H1 (cell line): ENCODE measurements around the gene FAM53A. TPM values are rescaled to one million over a fixed set of nuclear protein-coding genes. Genes with fewer than 3 reads are reported as not detected.

ENCODE experiments used
- CTCF ChIA-PET: fragments of 300-600 bp; sonication (Branson Sonifier 250); formaldehyde crosslinking; loops from one replicate; lab custom pipeline; 2021; ENCODE audit not compliant: partially characterized antibody; lab: Charles Lee
- POLR2A ChIA-PET: fragments of 300-600 bp; sonication (Branson Sonifier 250); formaldehyde crosslinking; loops from one replicate; lab custom pipeline; 2021; ENCODE audit warnings: inconsistent platforms; ENCODE audit not compliant: partially characterized antibody; lab: Charles Lee
- DNase-seq, 2 experiments: peaks; one replicate each; pipeline versions ENCODE4 v3.0.0 to v3.0.0-alpha.2; 2010 to 2022; ENCODE audit warnings: low spot score in 2 of 2, low read depth in 1 of 2, mixed read lengths in 1 of 2
- FAIRE-seq: peaks from 2 replicates; lab custom pipeline; 2011; peaks lifted over from hg19 to GRCh38; lab: Jason Lieb, UNC
- H2AFZ ChIP-seq: 2 replicates; pipeline ENCODE4 v1.8.1; 2012; ENCODE audit warnings: low read length, inconsistent platforms
- H2AK5ac ChIP-seq: 2 replicates; pipeline ENCODE4 v1.6.1; 2013; ENCODE audit warnings: low read depth, low read length
- H2BK120ac ChIP-seq: replicated peaks from 2 replicates; pipeline ENCODE3; 2013; ENCODE audit warnings: low read depth, low read length, inconsistent platforms
- H2BK12ac ChIP-seq: 2 replicates; pipeline ENCODE4 v1.6.1; 2013; ENCODE audit warnings: low read depth, low read length
- H2BK15ac ChIP-seq: 2 replicates; pipeline ENCODE4 v1.6.1; 2013; ENCODE audit warnings: low read length
- H2BK20ac ChIP-seq: 2 replicates; pipeline ENCODE4 v1.6.1; 2013; ENCODE audit warnings: low read length
- H2BK5ac ChIP-seq: 2 replicates; pipeline ENCODE4 v1.6.1; 2013; ENCODE audit warnings: low read depth, low read length
- H3K14ac ChIP-seq: 2 replicates; pipeline ENCODE4 v1.6.1; 2013; ENCODE audit warnings: inconsistent platforms; ENCODE audit not compliant: insufficient read length
- H3K18ac ChIP-seq: 2 replicates; pipeline ENCODE4 v1.6.1; 2013; ENCODE audit warnings: low read length; ENCODE audit errors: extremely low read depth
- H3K23ac ChIP-seq: 2 replicates; pipeline ENCODE4 v1.6.1; 2013; ENCODE audit warnings: inconsistent platforms; ENCODE audit not compliant: insufficient read length
- H3K23me2 ChIP-seq: 2 replicates; pipeline ENCODE4 v1.6.1; 2013; ENCODE audit warnings: low read depth, low read length
- H3K27ac ChIP-seq: 2 replicates; pipeline ENCODE4 v1.6.1; 2011; ENCODE audit warnings: low read depth, low read length, inconsistent platforms
- H3K27me3 ChIP-seq, 4 experiments: replicated peaks in 1 of 4; 1 replicate in 1 of 4; 2 replicates in 3 of 4; pipeline versions ENCODE4 v1.6.1 to v1.8.1; 2011 to 2013; ENCODE audit warnings: low read length in 3 of 4, mild to moderate bottlenecking in 3 of 4, inconsistent platforms in 2 of 4, mixed read lengths in 2 of 4, moderate library complexity in 1 of 4; ENCODE audit not compliant: control insufficient read depth in 3 of 4, insufficient read depth in 3 of 4; ENCODE audit errors: extremely low read depth in 1 of 4
- H3K36me3 ChIP-seq, 4 experiments: 2 replicates each; pipeline versions ENCODE4 v1.6.1 to v1.8.1; 2011 to 2013; ENCODE audit warnings: mild to moderate bottlenecking in 4 of 4, low read length in 3 of 4, moderate library complexity in 2 of 4, control low read depth in 1 of 4, inconsistent platforms in 1 of 4; ENCODE audit not compliant: insufficient read depth in 4 of 4, control insufficient read depth in 2 of 4
- H3K4ac ChIP-seq: replicated peaks from 2 replicates; pipeline ENCODE3; 2013; ENCODE audit warnings: low read length, low read depth, mixed read lengths, inconsistent platforms; ENCODE audit not compliant: insufficient read length
- H3K4me1 ChIP-seq, 4 experiments: replicated peaks in 1 of 4; 1 replicate in 1 of 4; 2 replicates in 3 of 4; pipeline versions ENCODE4 v1.6.1 to v1.8.1; 2011 to 2013; ENCODE audit warnings: low read length in 3 of 4, inconsistent platforms in 2 of 4, mixed read lengths in 1 of 4; ENCODE audit not compliant: insufficient read depth in 4 of 4, control insufficient read depth in 3 of 4
- H3K4me2 ChIP-seq, 2 experiments: 2 replicates each; pipeline versions ENCODE4 v1.6.1 to v1.8.1; 2011 to 2013; ENCODE audit warnings: low read depth in 2 of 2, low read length in 2 of 2, control low read depth in 1 of 2, inconsistent platforms in 1 of 2, mild to moderate bottlenecking in 1 of 2; ENCODE audit not compliant: insufficient read depth in 1 of 2
- H3K4me3 ChIP-seq, 4 experiments: fragments of 200-600, 300-600 bp in 1 of 4; sonication (generic), shearing (Covaris generic), sonication (Bioruptor Twin) in 1 of 4; 2 replicates each; pipeline versions ENCODE4 v1.5.1 to v1.8.1; 2011 to 2016; ENCODE audit warnings: low read length in 4 of 4, low read depth in 3 of 4, control low read depth in 2 of 4, inconsistent platforms in 2 of 4, mild to moderate bottlenecking in 2 of 4, mixed read lengths in 1 of 4, moderate library complexity in 1 of 4; ENCODE audit not compliant: insufficient read depth in 2 of 4; ENCODE audit errors: extremely low read depth in 1 of 4
- H3K56ac ChIP-seq: replicated peaks from 2 replicates; pipeline ENCODE3; 2013; ENCODE audit warnings: low read depth, mild to moderate bottlenecking, mixed read lengths, low read length, inconsistent platforms; ENCODE audit not compliant: insufficient read length
- H3K79me1 ChIP-seq: 2 replicates; pipeline ENCODE4 v1.6.1; 2013; ENCODE audit warnings: low read depth, low read length, control low read depth
- H3K79me2 ChIP-seq, 2 experiments: 2 replicates each; pipeline versions ENCODE4 v1.6.1 to v1.8.1; 2012 to 2013; ENCODE audit warnings: low read length in 2 of 2, mild to moderate bottlenecking in 2 of 2, inconsistent platforms in 1 of 2; ENCODE audit not compliant: insufficient read depth in 2 of 2, control insufficient read depth in 1 of 2
- H3K9ac ChIP-seq, 4 experiments: replicated peaks in 1 of 4; 1 replicate in 1 of 4; 2 replicates in 3 of 4; pipeline versions ENCODE4 v1.6.1 to v1.8.1; 2011 to 2013; ENCODE audit warnings: low read depth in 3 of 4, low read length in 3 of 4, control low read depth in 2 of 4, mild to moderate bottlenecking in 2 of 4, moderate library complexity in 2 of 4, inconsistent platforms in 1 of 4; ENCODE audit errors: extremely low read depth in 1 of 4
- H3K9me3 ChIP-seq, 2 experiments: 2 replicates each; pipeline versions ENCODE4 v1.6.1 to v1.8.1; 2012 to 2013; ENCODE audit warnings: mild to moderate bottlenecking in 2 of 2, moderate library complexity in 2 of 2, control low read depth in 1 of 2, inconsistent platforms in 1 of 2, low read depth in 1 of 2, low read length in 1 of 2, mixed read lengths in 1 of 2; ENCODE audit not compliant: insufficient read depth in 2 of 2
- H4K20me1 ChIP-seq, 2 experiments: replicated peaks in 1 of 2; 2 replicates each; pipeline versions ENCODE3 to v1.8.1; 2011 to 2013; ENCODE audit warnings: inconsistent platforms in 2 of 2, low read length in 2 of 2, mild to moderate bottlenecking in 1 of 2; ENCODE audit not compliant: insufficient read depth in 2 of 2, control insufficient read depth in 1 of 2
- H4K5ac ChIP-seq: 2 replicates; pipeline ENCODE4 v1.6.1; 2013; ENCODE audit warnings: low read length, low read depth, mixed read lengths, inconsistent platforms; ENCODE audit not compliant: insufficient read length
- H4K8ac ChIP-seq: 2 replicates; pipeline ENCODE4 v1.8.0; 2013; ENCODE audit warnings: mild to moderate bottlenecking, moderate library complexity, low read length, inconsistent platforms; ENCODE audit not compliant: insufficient read depth; ENCODE audit errors: extremely low read depth
- H4K91ac ChIP-seq: replicated peaks from 2 replicates; pipeline ENCODE3; 2013; ENCODE audit warnings: low read length, mixed read lengths, inconsistent platforms; ENCODE audit not compliant: insufficient read length
- CTBP2 ChIP-seq: IDR thresholded peaks from 2 replicates; pipeline ENCODE4 v1.7.0; 2011; ENCODE audit warnings: borderline replicate concordance, mild to moderate bottlenecking, moderate library complexity, mixed read lengths, low read length; ENCODE audit not compliant: insufficient read depth, insufficient read length
- MAX ChIP-seq: IDR thresholded peaks from 2 replicates; pipeline ENCODE4 v1.6.1; 2012; ENCODE audit warnings: inconsistent platforms
- POU5F1 ChIP-seq: IDR thresholded peaks from 2 replicates; pipeline ENCODE4 v1.6.1; 2011; ENCODE audit warnings: low read depth, mild to moderate bottlenecking, low read length, moderate library complexity
- RFX5 ChIP-seq: IDR thresholded peaks from 2 replicates; pipeline ENCODE4 v1.6.1; 2011; ENCODE audit warnings: low read depth, low read length, improper control_type of control experiment, borderline replicate concordance
- SIRT6 ChIP-seq: IDR thresholded peaks from one replicate; pipeline ENCODE4 v1.7.1; 2012; ENCODE audit warnings: low read length, inconsistent platforms
- SIX5 ChIP-seq: IDR thresholded peaks from 2 replicates; pipeline ENCODE4 v1.6.1; 2011; ENCODE audit warnings: mild to moderate bottlenecking, low read depth, low read length
- SP4 ChIP-seq: IDR thresholded peaks from 2 replicates; pipeline ENCODE4 v1.6.1; 2012; ENCODE audit warnings: low read length, inconsistent platforms
- SUZ12 ChIP-seq: fragments of 200-600 bp; sonication (generic); IDR thresholded peaks from 2 replicates; pipeline ENCODE4 v1.6.1; 2012; ENCODE audit warnings: mild to moderate bottlenecking, inconsistent platforms, low read length, moderate library complexity, mixed read lengths
- YY1 ChIP-seq: IDR thresholded peaks from 2 replicates; pipeline ENCODE4 v1.6.1; 2011; ENCODE audit warnings: low read depth, mild to moderate bottlenecking, low read length
- WGBS, 2 experiments: shearing (Covaris generic) in 1 of 2; methylation state at CpG; one replicate each; pipeline versions ENCODE4 v1.1.6 to v1.1.7; 2013 to 2015; ENCODE audit warnings: low lambda C conversion rate in 2 of 2, mixed read lengths in 2 of 2, inconsistent platforms in 1 of 2, low coverage in 1 of 2, missing lambda C conversion rate in 1 of 2; ENCODE audit not compliant: insufficient replicate concordance in 2 of 2, insufficient coverage in 1 of 2, insufficient read length in 1 of 2; ENCODE audit errors: extremely low coverage in 1 of 2, missing lambda C conversion rate in 1 of 2; 5-methylcytosine and 5-hydroxymethylcytosine counted together
- polyA plus RNA-seq, 7 experiments: library from polyadenylated mRNA; depleted of rRNA in 3 of 7; stranded (reverse) in 5 of 7; unstranded in 2 of 7; fragments of >200 nt in 5 of 7; fragments of 200-250 nt in 2 of 7; gene quantifications; 1 replicate in 5 of 7; 2 replicates in 1 of 7; 4 replicates in 1 of 7; pipeline versions ENCODE4 v1.2.1 to v1.2.3, GENCODE V29; 2011 to 2013; ENCODE audit warnings: missing spikeins in 2 of 7, mixed read lengths in 2 of 7
- total RNA-seq: library from RNA; stranded (reverse); fragmentation: NEBNext Ultra II Directional; extraction: Animal tissue kit (Norgen Biotek cat#: 25700); gene quantifications from 2 replicates; pipeline ENCODE4 v1.2.1, GENCODE V29; 2021
- TF ChIP-seq, protein P1 (sequence below): IDR thresholded peaks from 2 replicates; pipeline ENCODE4 v1.6.1; 2012; ENCODE audit warnings: low read length, inconsistent platforms

The FAM53A gene
- total and polyA plus RNA-seq, 2 of the 8 experiments (the other 6 are each of a cell fraction or from before 2014, with no cell fraction given): 1.9 to 2.0 TPM

- Histone ChIP-seq H4K5ac (no peak overlapping the region), H2AK5ac (no peak overlapping the region), H3K9me3 (peaks cover 0 to 27% of the 10 kb centered on the region in 2 experiments; a peak in 2 of 4 replicates), H2BK120ac (no peak overlapping the region), H3K79me1 (no peaks in the 10 kb centered on the region), H4K8ac (no peak overlapping the region), H3K14ac (no peak overlapping the region), H3K4me3 (no peak overlapping the region), H4K91ac (no peak overlapping the region), H3K23ac (no peak overlapping the region), H3K56ac (no peak overlapping the region), H2AFZ (no peak overlapping the region), H3K23me2 (no peaks in the 10 kb centered on the region), H3K9ac (no peak overlapping the region), H3K4me2 (no peak overlapping the region), H3K4me1 (no peaks in the 10 kb centered on the region), H2BK15ac (no peak overlapping the region), H4K20me1 (no peaks in the 10 kb centered on the region), H2BK5ac (no peak overlapping the region), H3K27me3 (no peaks in the 10 kb centered on the region), H3K18ac (no peak overlapping the region), H3K4ac (no peak overlapping the region), H2BK12ac (no peak overlapping the region), H3K36me3 (no peaks in the 10 kb centered on the region), H3K79me2 (no peaks in the 10 kb centered on the region), H3K27ac (no peak overlapping the region), H2BK20ac (no peak overlapping the region)
- POLR2A ChIA-PET: no interaction called here
- no peak for TF ChIP-seq SIRT6
- no peak for TF ChIP-seq POU5F1
- no peak for TF ChIP-seq SUZ12
- TF ChIP-seq SIX5: no peak
- TF ChIP-seq, protein P1, sequence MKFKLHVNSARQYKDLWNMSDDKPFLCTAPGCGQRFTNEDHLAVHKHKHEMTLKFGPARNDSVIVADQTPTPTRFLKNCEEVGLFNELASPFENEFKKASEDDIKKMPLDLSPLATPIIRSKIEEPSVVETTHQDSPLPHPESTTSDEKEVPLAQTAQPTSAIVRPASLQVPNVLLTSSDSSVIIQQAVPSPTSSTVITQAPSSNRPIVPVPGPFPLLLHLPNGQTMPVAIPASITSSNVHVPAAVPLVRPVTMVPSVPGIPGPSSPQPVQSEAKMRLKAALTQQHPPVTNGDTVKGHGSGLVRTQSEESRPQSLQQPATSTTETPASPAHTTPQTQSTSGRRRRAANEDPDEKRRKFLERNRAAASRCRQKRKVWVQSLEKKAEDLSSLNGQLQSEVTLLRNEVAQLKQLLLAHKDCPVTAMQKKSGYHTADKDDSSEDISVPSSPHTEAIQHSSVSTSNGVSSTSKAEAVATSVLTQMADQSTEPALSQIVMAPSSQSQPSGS: no peak
- TF ChIP-seq CTBP2: no peak
- no peak for TF ChIP-seq YY1
- TF ChIP-seq MAX: no peak
- no peak for TF ChIP-seq RFX5
- TF ChIP-seq SP4: no peak
- WGBS, 2 experiments: 90% methylated on average over 16 of the region's 16 CpGs; no CpG with 5 or more reads in 1 of the 2 experiments
- DNase-seq (no peak), FAIRE-seq (no peak)
- CTCF ChIA-PET: no interaction called here
These were observed 58.0 kb downstream of the FAM53A start for GRCh38 chr4:1626151-1626550.
